HepG2 (cell line): ENCODE data around the gene SVOP. TPM values are rescaled to one million over a fixed set of nuclear protein-coding genes. Genes with fewer than 3 reads are reported as not detected.

Experiments used
- GATA4 ChIP-seq: sonication (generic); IDR thresholded peaks from 2 replicates; pipeline ENCODE4 v1.6.1; 2016; ENCODE audit warnings: antibody characterized with exemption, low read depth, borderline replicate concordance
- HOXA9 ChIP-seq: sonication (generic); formaldehyde crosslinking; IDR thresholded peaks from 2 replicates; pipeline ENCODE4 v1.8.1; 2022; ENCODE audit warnings: missing genetic modification reagents, mild to moderate bottlenecking, moderate library complexity, borderline replicate concordance
- KAT8 ChIP-seq: IDR thresholded peaks from 2 replicates; pipeline ENCODE4 v1.6.1; 2016; ENCODE audit warnings: missing genetic modification reagents, missing compliant biosample characterization
- MED8 ChIP-seq: sonication (generic); formaldehyde crosslinking; IDR thresholded peaks from 2 replicates; pipeline ENCODE4 v1.8.1; 2023; ENCODE audit warnings: mild to moderate bottlenecking, missing genetic modification reagents; ENCODE audit not compliant: insufficient replicate concordance
- NCOA2 ChIP-seq: sonication (generic); formaldehyde crosslinking; IDR thresholded peaks from 2 replicates; pipeline ENCODE4 v1.8.0; 2022; ENCODE audit warnings: inconsistent platforms
- RARG ChIP-seq: sonication (generic); formaldehyde crosslinking; IDR thresholded peaks from 2 replicates; pipeline ENCODE4 v1.4.0; 2020; ENCODE audit warnings: low read depth, mild to moderate bottlenecking, missing genetic modification reagents
- REST ChIP-seq, 2 experiments: IDR thresholded peaks; 2 replicates each; pipeline ENCODE4 v1.6.1; 2011 to 2012; ENCODE audit warnings: low read length in 2 of 2, borderline replicate concordance in 1 of 2, low read depth in 1 of 2, mild to moderate bottlenecking in 1 of 2, moderate library complexity in 1 of 2
- RORA ChIP-seq: sonication (generic); formaldehyde crosslinking; IDR thresholded peaks from 2 replicates; pipeline ENCODE4 v1.5.0; 2020; ENCODE audit warnings: mild to moderate bottlenecking, missing genetic modification reagents, moderate library complexity
- SOX6 ChIP-seq, 2 experiments: fragments of 450-650 bp in 1 of 2; sonication (generic) in 1 of 2; formaldehyde crosslinking in 1 of 2; IDR thresholded peaks; 2 replicates each; pipeline versions ENCODE4 v1.4.0 to v1.6.1; 2017 to 2020; ENCODE audit warnings: antibody characterized with exemption in 1 of 2, mild to moderate bottlenecking in 1 of 2, missing genetic modification reagents in 1 of 2
- TEAD3 ChIP-seq: optimal IDR thresholded peaks from 2 replicates; pipeline ENCODE3; 2016; ENCODE audit warnings: borderline replicate concordance
- ZC3H13 ChIP-seq: sonication (generic); formaldehyde crosslinking; IDR thresholded peaks from 2 replicates; pipeline ENCODE4 v1.8.1; 2023; ENCODE audit warnings: mild to moderate bottlenecking, missing genetic modification reagents, moderate library complexity
- ZFP37 ChIP-seq: sonication (generic); formaldehyde crosslinking; IDR thresholded peaks from 2 replicates; pipeline ENCODE4 v1.4.0; 2020; ENCODE audit warnings: missing genetic modification reagents, borderline replicate concordance
- ZFY ChIP-seq: sonication (generic); formaldehyde crosslinking; IDR thresholded peaks from 2 replicates; pipeline ENCODE4 v1.4.0; 2020; ENCODE audit warnings: missing genetic modification reagents
- ZHX2 ChIP-seq, 2 experiments: sonication (generic) in 1 of 2; formaldehyde crosslinking in 1 of 2; IDR thresholded peaks; 2 replicates each; pipeline versions ENCODE4 v1.6.1 to v1.9.0; 2014 to 2022; ENCODE audit warnings: antibody characterized with exemption in 1 of 2, borderline replicate concordance in 1 of 2, inconsistent platforms in 1 of 2, low read depth in 1 of 2, missing genetic modification reagents in 1 of 2
- ZNF382 ChIP-seq: sonication (generic); formaldehyde crosslinking; IDR thresholded peaks from 2 replicates; pipeline ENCODE4 v1.5.0; 2020; ENCODE audit warnings: missing genetic modification reagents, mild to moderate bottlenecking, borderline replicate concordance
- ZNF547 ChIP-seq: sonication (generic); formaldehyde crosslinking; IDR thresholded peaks from 2 replicates; pipeline ENCODE4 v1.5.1; 2020; ENCODE audit warnings: mild to moderate bottlenecking, missing genetic modification reagents
- ZNF569 ChIP-seq: sonication (generic); formaldehyde crosslinking; IDR thresholded peaks from 2 replicates; pipeline ENCODE4 v1.5.0; 2020; ENCODE audit warnings: mild to moderate bottlenecking, missing genetic modification reagents, moderate library complexity, borderline replicate concordance
- polyA plus RNA-seq, 8 experiments: library from polyadenylated mRNA; depleted of rRNA in 3 of 8; stranded (reverse) in 7 of 8; unstranded in 1 of 8; fragments of >200 nt; fragmentation: Illumina TruSeq in 4 of 8; extraction: Trizol in 4 of 8; gene quantifications; 2 replicates each; pipeline versions ENCODE4 v1.2.1 to v1.2.3, GENCODE V29; 2011 to 2016; ENCODE audit warnings: low read depth in 4 of 8, missing spikeins in 1 of 8, mixed read lengths in 1 of 8; ENCODE audit not compliant: insufficient read depth in 1 of 8
- total RNA-seq, 5 experiments: library from RNA; depleted of rRNA; stranded (reverse); fragments of >200 nt; fragmentation: Illumina TruSeq; extraction: Trizol; gene quantifications; 2 replicates each; pipeline ENCODE4 v1.2.3, GENCODE V29; 2016; ENCODE audit warnings: low read depth in 1 of 5

Gene SVOP
- total and polyA plus RNA-seq, 2 of the 13 experiments (the other 11 are each of a cell fraction or from before 2014, with no cell fraction given): not detected

GRCh38 chr12:108950991-108951739 is 69.7 kb downstream of the SVOP start (continued):
- TF ChIP-seq RORA: no peak
- TF ChIP-seq SOX6 (IDR thresholded peaks at IDR 0.05): no peak
- no peak; the same call in 1 of the 2 replicates for TF ChIP-seq SOX6 (CRISPR knock-in tag; IDR thresholded peaks at IDR 0.05)
- TF ChIP-seq ZFY: no peak
- TF ChIP-seq RARG (CRISPR knock-in tag): no peak
- peak; percentile 54; the same call in 1 of the 2 replicates for TF ChIP-seq KAT8 (CRISPR knock-in tag)
- no peak for TF ChIP-seq REST (IDR thresholded peaks at IDR 0.05; ENCODE audit: borderline replicate concordance in 1 of 2, low read depth in 1 of 2, low read length in 2 of 2)
- TF ChIP-seq NCOA2 (CRISPR knock-in tag): 0 out of 2 replicates have a peak, but pooled peaks have one; percentile 15
- TF ChIP-seq ZFP37 (CRISPR knock-in tag): no peak
- TF ChIP-seq ZNF382 (CRISPR knock-in tag): no peak
- no peak for TF ChIP-seq HOXA9 (CRISPR knock-in tag)
- no peak for TF ChIP-seq GATA4
- no peak for TF ChIP-seq ZHX2 (IDR thresholded peaks at IDR 0.05; ENCODE audit: low read depth)
- no peak for TF ChIP-seq ZHX2 (CRISPR knock-in tag; IDR thresholded peaks at IDR 0.05; ENCODE audit: borderline replicate concordance)
- no peak for TF ChIP-seq MED8
- peak; percentile 14 for TF ChIP-seq TEAD3
- no peak for TF ChIP-seq ZNF547 (CRISPR knock-in tag)
- TF ChIP-seq ZC3H13 (CRISPR knock-in tag): no peak
- no peak for TF ChIP-seq ZNF569 (CRISPR knock-in tag)
